Keratinocyte (primary cell): ENCODE data around the gene FUT4. TPM values are rescaled to one million over a fixed set of nuclear protein-coding genes. Genes with fewer than 3 reads are reported as not detected.

Experiments used
- DNase-seq: peaks from one replicate; pipeline ENCODE4 v3.0.0-alpha.2; 2011; ENCODE audit warnings: low read depth, missing footprints, low spot score
- FAIRE-seq: peaks from 2 replicates; lab custom pipeline; 2011; peaks lifted over from hg19 to GRCh38; lab: Jason Lieb, UNC
- H2AFZ ChIP-seq: 2 replicates; pipeline ENCODE4 v1.6.0; 2012; ENCODE audit warnings: low read length, control low read depth, inconsistent platforms; ENCODE audit not compliant: control insufficient read depth
- H3K27ac ChIP-seq: 2 replicates; pipeline ENCODE4 v1.5.1; 2011; ENCODE audit warnings: low read length; ENCODE audit not compliant: control insufficient read depth, insufficient read depth
- H3K27me3 ChIP-seq: 3 replicates; pipeline ENCODE4 v1.6.0; 2011; ENCODE audit warnings: low read length; ENCODE audit not compliant: control insufficient read depth, insufficient read depth; ENCODE audit errors: extremely low read depth
- H3K36me3 ChIP-seq, 2 experiments: 2 replicates in 1 of 2; 3 replicates in 1 of 2; pipeline ENCODE4 v1.5.1; 2011; ENCODE audit warnings: low read length in 2 of 2, mild to moderate bottlenecking in 1 of 2; ENCODE audit not compliant: control insufficient read depth in 2 of 2, insufficient read depth in 2 of 2; ENCODE audit errors: extremely low read depth in 1 of 2
- H3K4me1 ChIP-seq: 3 replicates; pipeline ENCODE4 v1.5.1; 2011; ENCODE audit warnings: low read length; ENCODE audit not compliant: control insufficient read depth, insufficient read depth; ENCODE audit errors: extremely low read depth
- H3K4me2 ChIP-seq: 3 replicates; pipeline ENCODE4 v1.6.0; 2011; ENCODE audit warnings: low read depth, low read length; ENCODE audit not compliant: control insufficient read depth, insufficient read depth; ENCODE audit errors: extremely low read depth
- H3K4me3 ChIP-seq, 3 experiments: fragments of 200-600 bp in 1 of 3; sonication (generic) in 1 of 3; 2 replicates in 2 of 3; 3 replicates in 1 of 3; pipeline ENCODE4 v1.5.1; 2011 to 2016; ENCODE audit warnings: low read length in 3 of 3, mild to moderate bottlenecking in 3 of 3, control low read depth in 2 of 3, inconsistent platforms in 1 of 3, low read depth in 1 of 3, mixed read lengths in 1 of 3, mixed run types in 1 of 3, moderate library complexity in 1 of 3; ENCODE audit not compliant: control insufficient read depth in 2 of 3, insufficient read depth in 2 of 3; ENCODE audit errors: extremely low read depth in 1 of 3
- H3K79me2 ChIP-seq: 2 replicates; pipeline ENCODE4 v1.6.0; 2012; ENCODE audit warnings: low read length; ENCODE audit not compliant: control insufficient read depth, insufficient read depth
- H3K9ac ChIP-seq: 3 replicates; pipeline ENCODE4 v1.6.0; 2011; ENCODE audit warnings: low read length; ENCODE audit not compliant: control insufficient read depth, insufficient read depth; ENCODE audit errors: extremely low read depth
- H3K9me1 ChIP-seq: 3 replicates; pipeline ENCODE4 v1.6.0; 2011; ENCODE audit warnings: low read length; ENCODE audit not compliant: control insufficient read depth, insufficient read depth; ENCODE audit errors: extremely low read depth
- H3K9me3 ChIP-seq: 2 replicates; pipeline ENCODE4 v1.5.1; 2012; ENCODE audit warnings: low read depth, low read length; ENCODE audit not compliant: control insufficient read depth
- H4K20me1 ChIP-seq: 3 replicates; pipeline ENCODE4 v1.6.0; 2011; ENCODE audit warnings: low read length; ENCODE audit not compliant: control insufficient read depth, insufficient read depth; ENCODE audit errors: extremely low read depth
- EZH2 ChIP-seq: IDR thresholded peaks from one replicate; pipeline ENCODE4 v1.6.1; 2012; ENCODE audit warnings: inconsistent platforms, mild to moderate bottlenecking, low read length, moderate library complexity
- dilution Hi-C: fragments of 300-500 bp; cut with MboI; formaldehyde crosslinking; loops from one replicate; pipeline ENCODE4 v1.7.0; 2020; ENCODE audit warnings: low sequenced_read_pairs; ENCODE audit not compliant: extremely low pct_ligation_motif_present
- polyA plus RNA-seq, 5 experiments: library from polyadenylated mRNA; depleted of rRNA in 3 of 5; stranded (reverse) in 3 of 5; stranded (forward) in 1 of 5; unstranded in 1 of 5; fragments of >200 nt; gene quantifications; 1 replicate in 1 of 5; 2 replicates in 3 of 5; 3 replicates in 1 of 5; pipeline versions ENCODE4 v1.2.1 to v1.2.3, GENCODE V29; 2011 to 2012; ENCODE audit warnings: missing spikeins in 2 of 5, low read depth in 1 of 5, low replicate concordance in 1 of 5
- TF ChIP-seq, protein P1 (sequence below), 3 experiments: IDR thresholded peaks in 1 of 3; conservative IDR thresholded peaks in 1 of 3; optimal IDR thresholded peaks in 1 of 3; 2 replicates in 2 of 3; 3 replicates in 1 of 3; pipeline versions ENCODE3 to v1.5.1; 2011; ENCODE audit warnings: low read length in 3 of 3, mild to moderate bottlenecking in 3 of 3, moderate library complexity in 2 of 3, control low read depth in 1 of 3, inconsistent platforms in 1 of 3; ENCODE audit not compliant: insufficient read depth in 2 of 3; ENCODE audit errors: extremely low read depth in 1 of 3

Gene FUT4
- polyA plus RNA-seq, 1 donor (not counting 4 experiments of a cell fraction or from before 2014, with no cell fraction given), result 0.39 TPM

DNA sequence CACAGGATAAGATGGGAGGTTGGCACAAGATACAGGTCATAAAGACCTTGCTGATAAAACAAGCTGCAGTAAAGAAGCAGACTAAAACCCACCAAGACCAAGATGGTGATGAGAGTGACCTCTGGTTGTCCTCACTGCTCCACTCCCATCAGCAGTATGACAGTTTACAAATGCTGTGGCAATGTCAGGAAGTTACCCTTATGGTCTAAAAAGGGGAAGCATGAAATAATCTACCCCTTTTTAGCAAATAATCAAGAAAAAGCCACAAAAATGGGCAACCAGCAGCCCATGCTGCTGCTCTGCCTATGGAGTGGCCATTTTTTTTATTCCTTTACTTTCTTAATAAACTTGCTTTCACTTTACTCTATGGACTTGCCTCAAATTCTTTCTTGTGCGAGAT lies 14.7 kb downstream of the FUT4 start:
- no peak for TF ChIP-seq EZH2
- TF ChIP-seq, protein P1, sequence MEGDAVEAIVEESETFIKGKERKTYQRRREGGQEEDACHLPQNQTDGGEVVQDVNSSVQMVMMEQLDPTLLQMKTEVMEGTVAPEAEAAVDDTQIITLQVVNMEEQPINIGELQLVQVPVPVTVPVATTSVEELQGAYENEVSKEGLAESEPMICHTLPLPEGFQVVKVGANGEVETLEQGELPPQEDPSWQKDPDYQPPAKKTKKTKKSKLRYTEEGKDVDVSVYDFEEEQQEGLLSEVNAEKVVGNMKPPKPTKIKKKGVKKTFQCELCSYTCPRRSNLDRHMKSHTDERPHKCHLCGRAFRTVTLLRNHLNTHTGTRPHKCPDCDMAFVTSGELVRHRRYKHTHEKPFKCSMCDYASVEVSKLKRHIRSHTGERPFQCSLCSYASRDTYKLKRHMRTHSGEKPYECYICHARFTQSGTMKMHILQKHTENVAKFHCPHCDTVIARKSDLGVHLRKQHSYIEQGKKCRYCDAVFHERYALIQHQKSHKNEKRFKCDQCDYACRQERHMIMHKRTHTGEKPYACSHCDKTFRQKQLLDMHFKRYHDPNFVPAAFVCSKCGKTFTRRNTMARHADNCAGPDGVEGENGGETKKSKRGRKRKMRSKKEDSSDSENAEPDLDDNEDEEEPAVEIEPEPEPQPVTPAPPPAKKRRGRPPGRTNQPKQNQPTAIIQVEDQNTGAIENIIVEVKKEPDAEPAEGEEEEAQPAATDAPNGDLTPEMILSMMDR (optimal IDR thresholded peaks at IDR 0.05 in 1 of 3, IDR thresholded peaks at IDR 0.05 in 1 of 3, conservative IDR thresholded peaks at IDR 0.05 in 1 of 3; ENCODE audit: extremely low read depth in 1 of 3, insufficient read depth in 2 of 3, low read length in 3 of 3), result no peak
- FAIRE-seq (no peak), DNase-seq (no peak)
- H3K27ac ChIP-seq, result no peak overlapping the region
- H3K36me3 ChIP-seq, result no peaks in the 10 kb centered on the region
- H3K9me3 ChIP-seq, result no peaks in the 10 kb centered on the region
- no peaks in the 10 kb centered on the region for H3K79me2 ChIP-seq
- dilution Hi-C loops, result no loop called here
- H3K4me2 ChIP-seq, result no peak overlapping the region
- H3K4me1 ChIP-seq, result peaks cover 8% of the 10 kb centered on the region
- H4K20me1 ChIP-seq, result no peaks in the 10 kb centered on the region
- H3K9ac ChIP-seq, result no peak overlapping the region
- H3K27me3 ChIP-seq, result no peaks in the 10 kb centered on the region
- no peaks in the 10 kb centered on the region for H3K9me1 ChIP-seq
- H3K4me3 ChIP-seq, result no peak overlapping the region
- no peak overlapping the region for H2AFZ ChIP-seq

- Histone ChIP-seq H2AFZ (no peak overlapping the region), H3K36me3 (no peaks in the 10 kb centered on the region), H3K4me3 (no peak overlapping the region), H3K4me1 (peaks cover 12% of the 10 kb centered on the region), H4K20me1 (no peaks in the 10 kb centered on the region), H3K4me2 (no peak overlapping the region), H3K9me1 (no peaks in the 10 kb centered on the region), H3K9ac (no peak overlapping the region), H3K27ac (no peak overlapping the region), H3K79me2 (no peaks in the 10 kb centered on the region), H3K27me3 (no peaks in the 10 kb centered on the region), H3K9me3 (no peaks in the 10 kb centered on the region)
- DNase-seq, result no peak
- no peak for FAIRE-seq
- TF ChIP-seq, protein P1 (optimal IDR thresholded peaks at IDR 0.05 in 1 of 3, IDR thresholded peaks at IDR 0.05 in 1 of 3, conservative IDR thresholded peaks at IDR 0.05 in 1 of 3; ENCODE audit: extremely low read depth in 1 of 3, insufficient read depth in 2 of 3, low read length in 3 of 3), result no peak
- no peak for TF ChIP-seq EZH2
- dilution Hi-C loops, result no loop called here
These were observed 15.2 kb downstream of the FUT4 start for GRCh38 chr11:94558932-94559331.
